Suppressor macrophage (primary cell): ENCODE data around the gene FIBCD1.

Experiments
- DNase-seq, 4 experiments: peaks; one replicate each; pipeline ENCODE4 v3.0.0-alpha.2; 2020 to 2022
- total RNA-seq, 17 experiments: gene quantifications; one replicate each; lab custom pipeline; 2026; ENCODE audit warnings: mixed read lengths in 6 of 17, inconsistent platforms in 3 of 17; lab: John Stamatoyannopoulos, UW

Gene FIBCD1, protein sequence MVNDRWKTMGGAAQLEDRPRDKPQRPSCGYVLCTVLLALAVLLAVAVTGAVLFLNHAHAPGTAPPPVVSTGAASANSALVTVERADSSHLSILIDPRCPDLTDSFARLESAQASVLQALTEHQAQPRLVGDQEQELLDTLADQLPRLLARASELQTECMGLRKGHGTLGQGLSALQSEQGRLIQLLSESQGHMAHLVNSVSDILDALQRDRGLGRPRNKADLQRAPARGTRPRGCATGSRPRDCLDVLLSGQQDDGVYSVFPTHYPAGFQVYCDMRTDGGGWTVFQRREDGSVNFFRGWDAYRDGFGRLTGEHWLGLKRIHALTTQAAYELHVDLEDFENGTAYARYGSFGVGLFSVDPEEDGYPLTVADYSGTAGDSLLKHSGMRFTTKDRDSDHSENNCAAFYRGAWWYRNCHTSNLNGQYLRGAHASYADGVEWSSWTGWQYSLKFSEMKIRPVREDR
- 0 to 2.2 (median 0) reads per million in 17 experiments for total RNA-seq

DNA sequence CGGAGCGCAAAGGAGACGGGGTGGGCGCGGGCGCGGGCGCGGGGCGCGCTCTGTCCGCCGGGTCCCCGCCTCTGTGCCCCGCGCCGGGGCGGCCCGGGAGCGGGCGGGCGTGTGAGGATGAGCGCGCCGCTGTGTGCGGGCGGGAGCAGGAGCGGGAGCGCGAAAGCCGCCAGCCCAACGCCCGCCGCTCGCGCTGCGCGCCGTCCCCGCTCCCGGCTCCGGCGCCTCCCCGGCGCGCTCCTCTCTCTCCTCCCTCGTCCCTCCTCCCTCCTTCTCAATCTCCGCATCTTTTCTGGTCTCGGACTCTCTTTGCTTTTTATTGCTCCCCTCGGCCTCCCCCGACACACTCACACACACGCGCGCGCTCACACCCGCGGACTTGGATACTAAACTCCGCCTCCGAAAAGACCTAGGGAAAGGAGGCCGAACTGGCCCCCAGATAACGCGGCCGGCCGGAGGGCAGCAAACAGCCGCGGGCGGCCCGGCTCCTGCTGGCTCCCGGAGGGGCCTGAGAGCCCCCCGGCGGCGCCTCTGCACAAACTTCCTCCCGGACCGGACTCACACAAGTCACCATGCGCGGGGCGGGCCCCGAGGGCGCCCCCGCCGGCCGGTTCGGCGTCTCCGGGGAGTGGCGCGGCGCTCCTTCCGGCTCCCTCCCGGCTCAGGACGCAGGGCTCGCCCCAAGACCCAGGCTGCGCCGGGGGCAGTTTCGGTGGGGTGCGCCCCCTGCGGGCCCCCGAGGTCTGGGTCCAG is at the start of gene FIBCD1:
Gene FIBCD1 (minus strand): TSS at position 596 of the 753 bp plus-strand sequence. CDS start 640 bp downstream, outside the sequence.
- peak; percentile 49 to 76 (median 54) for DNase-seq

DNA sequence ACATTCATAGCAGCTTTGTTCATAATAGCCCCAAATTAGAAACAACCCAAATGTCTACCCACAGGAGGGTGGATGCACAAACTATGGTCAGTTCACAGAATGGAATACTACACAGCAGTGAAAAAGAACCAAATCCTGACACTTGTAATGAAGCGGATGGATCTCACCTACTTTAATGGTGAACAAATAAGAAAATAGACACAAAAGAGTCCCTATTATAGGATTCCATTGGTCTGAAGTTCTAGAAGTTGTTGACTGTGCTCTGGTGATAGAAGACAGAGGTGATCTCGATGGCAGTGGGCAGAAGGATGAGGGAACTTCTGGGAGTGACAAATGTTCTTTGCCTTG is 49.3 kb upstream of the FIBCD1 start:
- DNase-seq, result no peak

DNA sequence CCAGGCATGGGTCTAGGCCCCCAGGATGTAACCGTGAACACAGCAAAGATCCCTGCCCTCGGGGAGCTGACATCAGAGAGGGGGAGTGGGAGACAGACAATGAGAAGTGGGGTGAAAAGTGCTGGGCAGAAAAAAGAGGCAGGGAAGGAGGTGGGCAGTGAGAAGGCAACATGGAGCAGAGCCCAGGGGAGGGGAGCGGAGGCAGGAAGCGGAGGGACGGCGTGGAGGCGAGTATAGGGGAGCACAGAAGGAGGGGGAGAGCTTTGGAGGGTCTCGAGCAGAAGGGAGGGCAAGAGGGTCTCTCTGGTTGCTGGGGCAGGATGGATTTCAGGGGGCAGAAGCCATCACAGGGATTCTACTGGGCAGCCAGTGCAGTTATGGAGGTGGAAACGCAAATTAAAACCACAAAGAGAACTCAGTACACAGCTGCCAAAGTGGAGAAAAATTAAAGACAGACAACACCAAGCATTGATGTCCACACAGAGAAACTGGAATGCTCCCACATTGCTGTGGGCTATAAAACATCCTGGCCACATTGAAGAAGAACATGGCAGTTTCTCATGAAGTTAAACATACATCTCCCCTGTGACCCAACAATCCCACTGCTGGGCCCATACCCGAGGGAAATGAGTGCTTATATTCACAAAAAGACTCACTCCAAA is 48.8 kb upstream of the FIBCD1 start:
- no peak for DNase-seq

DNA sequence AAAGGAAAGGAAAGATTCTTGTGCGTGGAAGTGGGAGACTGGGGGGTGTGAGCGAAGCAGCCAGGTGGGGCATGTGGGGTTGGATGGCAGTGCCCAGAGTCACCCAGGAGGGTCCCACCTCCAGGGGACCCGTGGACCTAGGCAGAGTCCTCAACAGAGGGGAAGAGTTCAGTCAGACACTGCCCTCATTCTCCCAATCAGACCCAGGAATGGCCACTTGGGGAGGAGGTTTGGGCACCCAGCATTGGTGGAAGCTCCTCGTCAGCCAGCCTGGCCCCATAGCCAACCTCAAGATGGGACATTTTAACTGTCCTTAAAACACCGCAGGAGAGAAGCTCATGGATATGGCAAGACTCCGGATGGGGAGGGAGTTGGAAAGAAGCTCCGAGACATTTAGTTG is 48.0 kb upstream of the FIBCD1 start:
- DNase-seq, result no peak

DNA sequence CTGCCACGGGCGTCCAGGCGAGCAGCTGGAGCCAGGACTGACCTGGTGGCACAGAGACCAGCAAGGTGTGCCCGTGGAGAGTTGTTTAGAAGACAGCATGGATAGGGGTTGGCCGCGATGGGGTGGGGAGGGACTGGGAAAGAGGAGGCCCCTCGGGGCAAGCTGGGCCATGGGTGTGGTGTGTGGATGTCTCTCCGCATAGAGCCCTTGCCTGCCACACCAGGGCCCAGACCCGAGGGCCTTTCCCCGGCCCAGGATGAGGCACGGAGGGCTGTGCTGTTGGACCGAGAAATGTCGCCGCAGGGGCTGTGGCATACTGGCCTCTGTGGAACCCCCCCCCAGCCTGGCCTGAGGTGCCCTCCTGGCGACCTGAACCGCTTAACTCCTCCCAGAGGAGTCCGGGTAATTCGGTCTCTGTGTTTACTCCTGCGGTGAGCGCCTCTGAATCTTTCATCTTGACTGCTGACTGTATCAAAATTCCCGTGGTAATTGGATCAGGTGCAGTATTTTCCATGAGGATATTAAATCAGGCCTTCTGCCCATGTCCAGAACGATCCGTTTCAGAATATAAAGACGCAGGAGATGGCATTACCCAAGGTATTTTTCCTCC is 47.4 kb upstream of the FIBCD1 start:
- DNase-seq, result no peak

DNA sequence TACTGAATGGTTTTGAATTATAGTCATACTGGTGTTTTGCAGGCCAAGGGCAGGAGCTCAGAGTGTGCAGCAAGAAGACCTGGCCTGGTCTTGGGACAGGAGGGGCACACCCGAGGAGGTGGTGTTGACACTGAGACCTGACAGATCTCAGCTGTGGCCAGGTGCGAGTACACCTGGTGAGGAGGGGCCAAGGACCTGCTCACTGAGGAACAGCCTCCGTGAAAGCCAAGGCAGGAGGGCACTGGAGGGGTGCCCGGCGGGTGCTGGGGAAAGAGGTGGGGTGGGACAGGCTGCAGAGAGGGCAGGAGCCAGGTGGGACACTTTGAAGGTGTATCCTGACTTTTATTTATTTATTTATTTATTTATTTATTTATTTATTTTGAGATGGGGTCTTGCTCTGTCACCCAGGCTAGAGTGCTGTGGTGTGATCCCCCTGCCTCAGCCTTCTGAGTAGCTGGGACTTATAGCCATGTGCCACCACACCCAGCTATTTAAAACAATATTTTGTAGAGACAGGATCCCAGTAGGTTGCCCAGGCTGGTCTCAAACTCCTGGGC is 46.6 kb upstream of the FIBCD1 start:
- no peak for DNase-seq

DNA sequence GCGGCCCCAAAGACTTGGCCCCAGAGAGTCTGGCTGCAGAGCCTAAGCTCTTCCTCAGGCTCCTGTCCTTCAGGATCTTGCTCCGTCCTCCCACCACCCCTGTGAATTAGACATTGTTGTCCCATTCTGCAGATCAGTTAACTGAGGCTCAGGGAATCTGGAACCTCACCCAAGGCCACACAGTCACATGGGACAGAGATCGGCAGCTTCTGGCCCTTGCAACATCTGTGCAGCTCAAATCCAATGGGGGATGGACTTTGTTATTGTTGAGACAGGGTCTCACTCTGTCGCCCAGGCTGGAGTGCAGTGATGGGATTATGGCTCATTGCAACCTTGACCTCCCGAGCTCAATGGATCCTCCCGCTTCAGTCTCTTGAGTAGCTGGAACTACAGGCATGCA is 46.0 kb upstream of the FIBCD1 start:
- DNase-seq, result no peak

DNA sequence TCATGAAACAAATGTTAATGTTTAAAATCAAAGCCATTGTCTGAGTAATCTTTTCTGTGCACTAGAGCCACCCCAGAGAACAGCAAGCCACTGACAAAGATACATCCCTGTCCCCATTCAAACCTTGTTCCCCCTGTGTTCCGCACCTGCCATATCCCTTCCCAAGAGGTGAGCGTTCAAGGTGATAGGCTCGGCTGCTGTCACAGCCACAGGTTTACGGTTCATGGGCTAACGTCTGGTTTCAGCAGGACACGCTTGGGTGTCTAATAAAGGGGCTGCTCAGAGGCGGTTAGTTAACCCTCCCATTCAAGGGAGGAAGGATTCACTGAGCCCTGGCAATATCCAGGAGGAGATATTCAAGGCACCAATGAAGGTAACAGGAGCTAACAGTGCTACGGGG is 45.5 kb upstream of the FIBCD1 start:
- DNase-seq, result no peak

DNA sequence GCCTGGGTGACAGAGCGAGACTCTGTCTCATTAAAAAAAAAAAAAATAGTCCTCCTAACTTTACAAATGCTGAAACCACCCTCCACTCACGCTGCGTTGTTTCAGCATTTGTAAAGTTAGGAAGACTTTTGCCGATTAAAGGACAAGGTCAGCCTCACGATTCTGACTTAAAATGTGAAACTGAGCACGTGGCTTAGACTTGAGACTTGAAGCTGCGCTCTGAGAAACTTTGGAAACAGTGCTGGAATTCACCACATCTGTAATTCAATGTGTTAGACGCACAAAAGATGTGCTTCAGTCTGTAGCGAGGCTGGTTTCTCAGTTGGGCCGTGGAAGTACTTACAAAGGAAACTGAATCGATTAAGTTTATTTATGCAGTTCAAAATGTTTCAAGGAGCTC is 44.9 kb upstream of the FIBCD1 start:
- DNase-seq, result no peak

DNA sequence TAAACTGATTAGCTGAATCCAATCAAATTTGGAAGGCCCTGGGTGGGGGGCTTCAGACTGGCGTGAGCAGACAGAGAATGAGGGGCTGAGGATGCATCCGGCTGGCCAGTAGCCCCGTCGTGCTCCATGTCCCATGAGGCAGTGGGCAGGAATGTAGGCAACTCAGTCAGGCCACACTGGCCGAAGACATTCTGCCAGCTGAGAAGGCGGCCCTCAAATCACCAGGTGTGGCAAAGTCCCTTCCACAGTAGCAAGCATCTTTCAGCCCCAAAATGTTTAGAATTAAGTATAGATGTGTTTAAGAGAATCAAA is 44.3 kb upstream of the FIBCD1 start:
- DNase-seq, result no peak

DNA sequence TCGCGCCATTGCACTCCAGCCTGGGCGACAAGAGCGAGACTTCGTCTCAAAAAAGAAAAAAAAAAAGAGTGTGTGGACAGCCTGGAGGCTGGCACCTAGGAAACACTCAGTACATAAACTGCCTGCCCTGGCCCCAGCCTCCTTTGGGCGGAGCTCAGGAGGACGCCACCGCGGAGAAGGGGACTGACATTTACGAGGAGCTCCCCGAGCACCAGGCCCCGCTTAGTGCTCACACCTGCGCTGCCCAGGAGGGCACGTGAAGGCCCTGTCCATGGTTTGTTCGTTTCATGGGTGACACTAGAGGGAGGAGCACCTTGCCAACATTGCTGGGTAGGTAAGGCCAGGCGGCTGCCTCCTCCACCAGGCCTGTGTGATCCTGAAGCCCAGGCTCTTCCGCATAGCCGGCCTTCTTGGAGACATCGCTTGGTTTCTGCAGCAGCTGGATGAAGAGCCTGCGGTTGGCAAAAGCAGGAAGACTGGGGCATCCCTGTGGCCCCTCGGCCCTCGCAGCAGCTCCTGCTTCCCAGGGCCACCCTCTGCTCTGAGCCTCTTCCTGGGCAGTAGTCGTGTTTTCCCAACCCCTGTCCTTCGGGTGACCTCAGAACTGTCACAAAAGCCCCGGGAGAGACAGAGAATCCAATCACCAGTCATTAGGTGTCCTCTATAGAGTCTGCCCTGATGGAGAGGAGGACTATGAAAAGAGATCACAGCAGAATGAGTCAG is 43.8 kb upstream of the FIBCD1 start:
- no peak for DNase-seq

DNA sequence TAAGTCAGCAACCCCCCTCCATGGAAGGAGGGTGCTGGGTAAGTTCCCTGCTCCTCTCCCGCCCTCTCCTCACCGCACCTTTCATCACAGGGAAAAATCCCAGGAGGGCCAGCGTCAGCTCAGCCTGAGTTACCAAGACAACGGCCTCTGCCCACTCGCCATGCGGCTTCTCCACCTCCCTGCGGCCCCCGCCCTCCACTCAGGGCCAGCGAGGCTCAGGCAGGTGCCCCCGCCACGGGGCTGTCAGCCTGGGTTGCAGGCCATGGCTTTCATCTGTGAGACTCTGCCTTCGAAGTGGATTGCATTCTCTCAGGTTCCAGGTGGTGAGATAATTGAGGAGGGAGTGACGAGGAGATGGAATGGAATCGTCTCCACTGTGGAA is 42.7 kb upstream of the FIBCD1 start:
- no peak for DNase-seq

DNA sequence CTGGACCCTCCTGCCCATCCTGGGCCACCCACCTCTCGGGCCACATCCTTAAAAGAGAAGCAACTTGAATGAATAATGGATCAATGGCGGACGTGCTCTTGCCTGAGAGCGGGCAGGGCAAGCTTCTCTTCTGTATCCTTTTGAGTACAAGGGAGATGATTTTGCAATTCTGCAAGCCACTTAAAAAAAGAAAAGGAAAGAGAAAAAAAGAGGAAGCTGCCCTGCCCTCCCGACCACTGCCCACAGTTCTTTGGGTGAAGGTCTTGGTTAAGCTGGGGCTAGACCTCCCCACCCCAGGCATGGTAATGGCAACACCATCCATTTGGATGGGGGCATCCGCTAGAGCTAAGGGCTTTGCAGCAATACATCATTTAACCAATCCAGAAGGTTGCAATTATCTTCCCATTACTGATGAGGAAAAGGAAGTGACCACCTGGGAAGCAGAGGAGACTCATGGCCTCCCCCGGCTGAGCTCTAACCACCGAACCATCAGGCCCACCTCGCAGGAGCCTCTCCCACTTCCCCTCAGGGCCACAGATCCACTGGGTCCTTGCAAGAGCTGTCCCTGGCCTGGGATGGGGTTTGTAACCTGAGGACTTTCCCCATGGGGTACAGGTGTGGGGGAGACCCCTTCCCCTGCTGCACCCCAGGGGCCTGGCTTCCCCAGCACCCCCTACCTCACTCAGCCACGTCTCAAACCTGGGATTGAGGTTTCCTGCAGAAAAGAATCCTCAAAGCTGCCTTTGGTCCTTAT is 42.1 kb upstream of the FIBCD1 start:
- peak in 2 of 4 experiments; percentile 22 to 42 for DNase-seq

DNA sequence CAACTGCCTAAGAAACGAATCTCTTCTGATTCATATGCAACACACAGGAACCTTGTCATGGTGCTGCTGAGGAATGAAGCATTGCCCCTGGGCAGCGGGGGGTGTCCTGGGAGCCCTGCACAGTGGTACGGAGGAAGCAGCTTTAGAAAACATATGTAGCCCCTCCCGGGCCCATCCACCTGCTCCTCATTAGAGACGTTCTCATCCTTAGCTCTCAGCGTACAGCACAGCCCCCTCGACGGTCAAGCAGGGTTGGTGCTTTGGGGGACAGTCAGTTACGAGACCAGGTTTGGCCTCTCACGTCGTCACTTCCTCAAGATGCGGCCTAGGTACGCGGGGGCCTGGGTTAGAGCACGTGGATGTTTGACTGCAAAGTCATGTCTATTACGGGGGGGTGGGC is 41.5 kb upstream of the FIBCD1 start:
- no peak for DNase-seq

DNA sequence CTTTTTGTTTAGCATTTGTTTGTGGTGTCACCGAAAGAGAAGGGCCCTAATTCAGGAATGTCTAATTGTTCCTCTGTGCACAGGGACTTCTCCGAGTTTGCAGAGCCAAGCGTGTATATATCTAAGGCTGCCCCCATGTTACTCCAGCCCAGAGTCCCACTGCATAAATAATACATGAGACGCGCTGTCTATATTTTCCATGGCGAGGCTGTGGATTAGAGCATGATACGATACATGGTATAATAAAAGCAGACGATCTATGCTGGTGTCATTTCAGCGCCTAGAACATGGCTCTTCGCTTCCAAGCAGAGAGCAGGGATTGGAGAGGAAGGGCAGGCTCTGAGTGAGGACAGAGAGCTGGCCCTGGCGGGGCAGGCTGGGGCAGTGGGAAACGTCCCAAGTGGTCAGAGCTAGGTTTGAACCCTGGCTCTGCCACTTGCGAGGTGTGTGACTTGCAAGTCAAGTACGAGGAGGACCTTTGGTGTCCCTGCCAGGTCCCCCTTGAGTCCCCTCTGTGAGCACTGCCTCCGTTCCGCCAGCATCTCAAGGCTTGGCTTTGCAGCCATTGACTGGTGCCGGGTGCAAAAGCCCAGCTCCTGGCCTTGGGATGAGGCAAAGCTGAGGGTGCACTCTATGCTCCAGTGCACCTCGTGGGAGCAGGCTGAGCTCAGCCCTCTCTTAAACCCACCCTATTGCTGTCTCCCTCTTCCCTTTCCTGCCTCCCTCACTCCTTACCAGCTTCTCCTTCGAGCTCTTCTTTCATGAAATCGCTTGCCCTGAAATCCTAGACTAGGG is 40.7 kb upstream of the FIBCD1 start:
- no peak for DNase-seq

DNA sequence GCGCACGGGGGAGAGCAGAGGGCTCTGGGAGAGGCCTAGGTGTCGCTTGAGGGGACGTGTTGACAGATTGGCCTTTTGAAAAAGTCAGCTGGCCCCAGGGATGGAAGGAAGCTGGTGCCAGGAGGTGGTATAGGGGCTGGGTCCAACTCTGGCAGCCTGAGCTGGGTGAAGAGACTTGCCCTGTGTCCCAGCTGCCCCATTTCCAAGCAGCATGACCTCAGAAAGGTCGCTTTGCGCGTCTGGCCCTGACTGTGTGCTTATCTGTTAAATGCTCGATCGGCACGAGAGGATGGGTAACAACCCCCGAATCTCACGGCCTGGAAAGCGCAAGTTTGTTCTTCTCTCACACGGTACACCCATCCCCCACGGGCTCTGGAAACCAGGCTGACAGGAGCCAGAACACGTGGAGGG is 38.8 kb upstream of the FIBCD1 start:
- no peak for DNase-seq

DNA sequence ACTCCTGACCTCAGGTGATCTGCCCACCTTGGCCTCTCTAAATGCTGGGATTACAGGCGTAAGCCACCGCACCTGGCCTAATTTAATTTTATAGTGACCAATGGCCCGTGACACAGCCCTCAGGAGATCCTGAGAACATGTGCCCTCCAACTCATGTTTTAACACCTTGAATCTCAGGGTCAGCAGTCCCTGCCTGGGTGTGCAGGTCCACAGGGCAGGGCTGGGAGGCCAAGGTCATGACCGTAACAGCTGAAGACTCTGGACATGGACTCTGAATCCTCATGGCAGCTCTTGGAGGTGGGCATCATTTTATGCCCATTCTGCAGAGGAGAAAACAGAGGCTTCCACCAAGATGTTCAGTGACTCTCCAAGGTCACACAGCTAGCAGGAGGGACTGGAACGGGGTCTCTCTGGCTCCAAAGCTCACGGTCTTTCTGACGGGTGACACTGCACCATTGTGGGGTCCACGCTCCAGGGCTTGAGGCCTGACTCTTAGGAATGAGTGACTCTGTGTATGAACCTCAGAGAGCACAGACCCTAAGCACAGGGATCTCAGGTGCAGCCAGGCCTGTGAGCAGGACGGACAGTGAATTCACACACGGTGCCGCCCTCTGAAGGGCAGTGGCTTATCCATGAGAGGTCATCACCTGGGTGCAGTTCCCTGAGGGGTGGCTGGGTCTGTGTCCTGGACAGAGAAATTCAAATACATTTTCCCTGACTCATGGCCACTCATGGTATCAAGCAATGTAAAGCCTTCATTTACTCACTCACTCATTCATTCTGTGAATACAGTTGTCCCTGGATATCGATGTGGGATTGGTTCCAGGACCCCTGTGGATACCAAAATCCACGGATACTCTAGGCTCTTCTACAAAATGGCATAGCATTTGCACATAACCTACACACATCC is 37.1 kb upstream of the FIBCD1 start:
- DNase-seq, result no peak

DNA sequence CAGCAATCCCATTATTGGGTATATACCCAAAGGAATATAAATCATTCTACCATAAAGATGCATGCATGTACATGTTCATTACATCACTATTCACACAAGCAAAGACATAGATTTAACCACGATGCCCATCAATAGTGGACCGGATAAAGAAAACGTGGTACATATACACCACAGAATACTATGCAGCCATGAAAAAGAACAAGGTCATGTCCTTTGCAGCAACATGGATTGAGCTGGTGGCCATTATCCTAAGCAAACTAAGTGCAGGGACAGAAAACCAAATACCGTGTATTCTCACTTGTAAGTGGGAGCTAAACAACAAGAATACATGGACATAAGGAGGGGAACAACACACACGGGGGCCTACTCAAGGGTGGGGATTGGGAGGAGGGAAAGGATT is 36.1 kb upstream of the FIBCD1 start:
- DNase-seq, result no peak

DNA sequence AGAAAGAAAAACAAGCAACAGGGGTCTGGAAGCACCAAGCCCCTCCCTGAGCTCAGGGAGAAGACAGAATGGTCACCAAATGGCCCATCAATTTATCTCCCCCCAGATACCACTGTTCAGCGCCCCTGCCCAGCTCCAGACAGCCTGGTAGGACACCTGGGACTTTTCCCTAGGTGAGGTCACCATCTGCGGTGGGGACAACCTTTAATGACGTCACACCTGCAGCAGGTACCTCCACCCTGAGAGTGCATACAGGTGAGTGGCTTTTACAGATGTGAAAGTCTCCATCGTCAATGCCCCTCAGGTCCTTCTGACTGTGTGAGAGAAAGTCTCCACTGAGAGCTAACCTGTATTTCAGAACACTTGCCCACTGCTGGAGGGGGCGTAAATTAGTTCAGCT is 35.6 kb upstream of the FIBCD1 start:
- DNase-seq, result no peak
